Upper lobe of left lung (tissue), 6 donors: ENCODE data around the gene LMO1. TPM values are rescaled to one million over a fixed set of nuclear protein-coding genes. Genes with fewer than 3 reads are reported as not detected.

Experiments
- ATAC-seq, 2 donors: fragments of 200-7000 bp; cut with Tn5 transposase; one replicate each; pipeline ENCODE4 v1.9.1; 2022; ENCODE audit warnings: mild to moderate bottlenecking in 2 of 2, moderate library complexity in 2 of 2; ENCODE audit not compliant: low FRiP score in 2 of 2
- DNase-seq, 2 donors: peaks; one replicate each; pipeline ENCODE4 v3.0.0-alpha.2; 2019 to 2020
- H3K27ac ChIP-seq, 4 donors: fragments of 200-600 bp; sonication (generic); one replicate each; pipeline ENCODE4 v1.5.1; 2016 to 2019
- H3K27me3 ChIP-seq, 4 donors: fragments of 200-600 bp; sonication (generic); one replicate each; pipeline ENCODE4 v1.5.1; 2017 to 2019
- H3K36me3 ChIP-seq, 4 donors: fragments of 200-600 bp; sonication (generic); one replicate each; pipeline ENCODE4 v1.5.1; 2016 to 2019
- H3K4me1 ChIP-seq, 4 donors: fragments of 200-600 bp; sonication (generic); one replicate each; pipeline ENCODE4 v1.5.1; 2018 to 2019
- H3K4me3 ChIP-seq, 4 donors: fragments of 200-600 bp; sonication (generic); one replicate each; pipeline ENCODE4 v1.5.1; 2017 to 2019; ENCODE audit warnings: mild to moderate bottlenecking in 2 of 4, moderate library complexity in 1 of 4
- H3K9me3 ChIP-seq, 4 donors: fragments of 200-600 bp; sonication (generic); one replicate each; pipeline ENCODE4 v1.5.1; 2018 to 2019
- EP300 ChIP-seq, 4 donors: sonication (generic); formaldehyde crosslinking; IDR thresholded peaks; one replicate each; pipeline ENCODE4 v1.5.1; 2017; ENCODE audit warnings: antibody characterized with exemption in 4 of 4, control low read depth in 2 of 4
- POLR2A ChIP-seq, 4 donors: fragments of 450-650 bp; IDR thresholded peaks; one replicate each; pipeline ENCODE4 v1.5.1; 2016 to 2017; ENCODE audit warnings: antibody characterized with exemption in 4 of 4, mild to moderate bottlenecking in 2 of 4
- POLR2AphosphoS5 ChIP-seq, 2 donors: sonication (generic); formaldehyde crosslinking; IDR thresholded peaks; one replicate each; pipeline ENCODE4 v1.5.1; 2017; ENCODE audit warnings: antibody characterized with exemption in 2 of 2
- WGBS, 2 donors: methylation state at CpG; one replicate each; pipeline ENCODE4 v1.1.5; 2017 to 2018; 5-methylcytosine and 5-hydroxymethylcytosine counted together
- total RNA-seq, 6 donors: library from RNA; depleted of rRNA in 4 of 6; stranded (reverse); fragments of >200 nt in 4 of 6; gene quantifications; one replicate each; pipeline versions ENCODE4 v1.1.0 to v1.2.1, GENCODE V29; 2016 to 2021
- TF ChIP-seq, protein P1 (sequence below), 6 experiments: fragments of 450-650 bp in 4 of 6; fragments of 200-600 bp in 2 of 6; sonication (generic) in 2 of 6; IDR thresholded peaks; one replicate each; pipeline ENCODE4 v1.5.1; 2016 to 2019; ENCODE audit warnings: antibody characterized with exemption in 6 of 6
- donor health status: DM: no; HTN: no; CAD: no; lungs with moderate emphysema.
- donor health status: DM: no; HTN: yes; CAD: no; lungs with severe emphysema.

Gene LMO1
- total RNA-seq, 6 donors from 2014 or later: 0.79 to 2.1 TPM; not detected in 4

DNA sequence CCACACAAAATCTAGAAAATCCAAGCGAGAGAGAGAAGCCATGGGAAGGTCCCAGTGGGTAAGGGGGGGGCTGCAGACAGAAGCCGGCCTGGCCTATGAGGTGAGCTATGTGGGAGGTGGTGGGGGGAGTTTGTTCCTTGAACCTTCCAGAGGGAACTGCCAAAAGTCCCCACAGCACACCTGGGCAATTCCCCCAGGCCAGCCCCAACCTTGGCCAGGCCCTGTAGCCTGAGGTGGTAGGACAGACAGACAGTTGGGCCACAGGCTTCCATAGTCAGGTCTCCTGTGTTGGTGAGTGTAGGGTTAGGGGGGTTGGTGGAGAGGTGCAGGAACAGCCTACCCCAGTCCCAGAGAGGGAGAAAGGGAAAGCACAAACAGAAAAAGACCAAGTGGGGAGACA lies 39.0 kb downstream of the LMO1 start:
- ATAC-seq (no peak), DNase-seq (no peak)
- peaks cover 0 to 5% (median 0%) of the 10 kb centered on the region in 4 donors for H3K4me1 ChIP-seq
- H3K9me3 ChIP-seq: no peaks in the 10 kb centered on the region
- H3K27me3 ChIP-seq: no peaks in the 10 kb centered on the region
- TF ChIP-seq EP300 (IDR thresholded peaks at IDR 0.05): no peak
- TF ChIP-seq POLR2AphosphoS5 (IDR thresholded peaks at IDR 0.05): no peak
- TF ChIP-seq POLR2A (IDR thresholded peaks at IDR 0.05): no peak
- TF ChIP-seq, protein P1, sequence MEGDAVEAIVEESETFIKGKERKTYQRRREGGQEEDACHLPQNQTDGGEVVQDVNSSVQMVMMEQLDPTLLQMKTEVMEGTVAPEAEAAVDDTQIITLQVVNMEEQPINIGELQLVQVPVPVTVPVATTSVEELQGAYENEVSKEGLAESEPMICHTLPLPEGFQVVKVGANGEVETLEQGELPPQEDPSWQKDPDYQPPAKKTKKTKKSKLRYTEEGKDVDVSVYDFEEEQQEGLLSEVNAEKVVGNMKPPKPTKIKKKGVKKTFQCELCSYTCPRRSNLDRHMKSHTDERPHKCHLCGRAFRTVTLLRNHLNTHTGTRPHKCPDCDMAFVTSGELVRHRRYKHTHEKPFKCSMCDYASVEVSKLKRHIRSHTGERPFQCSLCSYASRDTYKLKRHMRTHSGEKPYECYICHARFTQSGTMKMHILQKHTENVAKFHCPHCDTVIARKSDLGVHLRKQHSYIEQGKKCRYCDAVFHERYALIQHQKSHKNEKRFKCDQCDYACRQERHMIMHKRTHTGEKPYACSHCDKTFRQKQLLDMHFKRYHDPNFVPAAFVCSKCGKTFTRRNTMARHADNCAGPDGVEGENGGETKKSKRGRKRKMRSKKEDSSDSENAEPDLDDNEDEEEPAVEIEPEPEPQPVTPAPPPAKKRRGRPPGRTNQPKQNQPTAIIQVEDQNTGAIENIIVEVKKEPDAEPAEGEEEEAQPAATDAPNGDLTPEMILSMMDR (IDR thresholded peaks at IDR 0.05): no peak
- no peak overlapping the region for H3K4me3 ChIP-seq
- H3K27ac ChIP-seq: no peak overlapping the region
- no peaks in the 10 kb centered on the region for H3K36me3 ChIP-seq
- 66 to 88% methylated on average over 2 of the region's 2 CpGs for WGBS, 2 donors

DNA sequence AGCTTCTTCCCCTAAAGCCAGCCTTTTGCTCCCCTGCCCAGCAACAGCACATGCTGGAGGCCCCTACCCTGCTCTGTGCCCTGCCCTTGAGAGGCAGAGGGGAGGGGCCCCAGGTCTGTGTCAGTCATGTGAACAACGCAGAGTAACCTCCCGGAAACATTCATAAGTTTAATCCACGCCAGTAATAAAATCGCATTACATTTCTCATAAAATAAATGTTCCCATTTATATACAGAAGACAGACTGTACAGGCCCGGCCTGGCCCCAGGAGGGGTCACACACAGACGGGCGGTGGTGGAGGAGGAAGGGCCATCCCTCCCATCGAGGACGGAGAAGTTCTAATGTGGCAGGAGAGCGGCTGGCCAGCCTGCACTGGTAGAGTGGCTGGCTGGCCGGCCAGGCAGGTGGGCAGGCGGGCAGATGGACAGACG lies 39.5 kb downstream of the LMO1 start:
- Histone ChIP-seq H3K36me3 (no peaks in the 10 kb centered on the region), H3K27ac (no peak overlapping the region), H3K4me3 (no peak overlapping the region), H3K27me3 (no peaks in the 10 kb centered on the region), H3K4me1 (peaks cover 0 to 5% (median 0%) of the 10 kb centered on the region in 4 donors), H3K9me3 (no peaks in the 10 kb centered on the region)
- TF ChIP-seq POLR2A (IDR thresholded peaks at IDR 0.05): no peak
- TF ChIP-seq POLR2AphosphoS5 (IDR thresholded peaks at IDR 0.05): no peak
- no peak for TF ChIP-seq EP300 (IDR thresholded peaks at IDR 0.05)
- TF ChIP-seq, protein P1 (IDR thresholded peaks at IDR 0.05): no peak
- DNase-seq (peak in 1 of 2 donors; percentile 61), ATAC-seq (no peak)
- WGBS, 2 donors: 90 to 93% methylated on average over 13 of the region's 13 CpGs

DNA sequence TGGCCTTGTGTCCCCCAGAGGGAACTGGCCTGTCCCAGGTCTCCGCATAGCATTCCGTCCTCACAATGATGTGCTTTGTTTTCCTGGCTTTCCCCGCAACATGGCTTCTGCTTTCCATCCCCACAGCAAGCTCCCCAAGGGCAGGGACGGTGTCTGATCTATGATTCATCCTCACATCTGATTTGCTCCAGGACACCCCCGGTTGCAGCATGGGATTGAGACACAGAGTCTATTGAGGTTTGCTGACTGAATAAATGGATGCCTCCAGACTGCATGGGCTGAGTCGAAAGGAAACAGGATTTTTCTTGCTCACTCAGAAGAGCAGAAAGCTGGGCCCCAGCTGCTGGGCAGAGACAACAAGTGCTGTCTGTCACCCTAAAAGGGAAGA lies 40.2 kb downstream of the LMO1 start:
- WGBS, 2 donors: 74 to 87% methylated on average over 5 to 6 of the region's 6 CpGs
- ATAC-seq (no peak), DNase-seq (no peak)
- Histone ChIP-seq H3K27ac (no peak overlapping the region), H3K4me3 (no peak overlapping the region), H3K4me1 (peaks cover 0 to 5% (median 0%) of the 10 kb centered on the region in 4 donors), H3K27me3 (no peaks in the 10 kb centered on the region), H3K36me3 (no peaks in the 10 kb centered on the region), H3K9me3 (no peaks in the 10 kb centered on the region)
- TF ChIP-seq, protein P1 (IDR thresholded peaks at IDR 0.05): no peak
- TF ChIP-seq EP300 (IDR thresholded peaks at IDR 0.05) (no peak), POLR2A (IDR thresholded peaks at IDR 0.05) (no peak), POLR2AphosphoS5 (IDR thresholded peaks at IDR 0.05) (no peak)

DNA sequence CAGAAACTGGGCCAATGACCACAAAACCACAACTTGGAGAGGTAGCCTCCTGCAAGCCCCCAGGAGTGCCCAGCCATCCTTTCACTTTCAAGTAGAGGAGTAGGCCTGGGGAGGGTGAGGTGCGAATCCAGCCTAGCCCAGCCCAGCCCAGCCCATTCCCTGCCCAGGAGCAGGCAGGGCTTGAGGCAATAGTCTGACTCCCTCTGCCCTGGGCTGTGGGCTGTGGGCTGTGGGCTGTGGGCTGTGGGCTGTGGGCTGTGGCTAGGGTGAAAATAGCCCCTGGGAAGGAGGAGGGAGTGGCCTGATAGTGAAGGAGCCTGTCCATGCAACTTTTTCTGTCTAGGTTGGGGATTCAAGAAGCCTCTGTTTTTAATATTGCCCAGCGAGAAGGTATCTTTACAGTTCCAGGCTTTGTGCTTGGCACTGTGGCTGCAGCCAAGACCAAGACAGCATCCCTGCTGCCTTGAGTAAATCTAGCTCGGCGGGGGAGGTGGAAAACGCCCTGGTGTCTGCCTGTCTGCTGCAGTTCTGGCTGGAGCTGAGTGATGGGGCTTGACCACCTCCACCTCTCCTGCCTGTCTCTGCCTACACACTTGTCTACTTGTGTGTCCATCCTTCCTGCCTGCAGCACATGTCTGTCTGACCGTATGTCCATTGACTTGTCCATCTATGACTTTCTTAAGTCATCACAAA lies 40.7 kb downstream of the LMO1 start:
- ATAC-seq (no peak), DNase-seq (no peak)
- no peak for TF ChIP-seq POLR2A (IDR thresholded peaks at IDR 0.05)
- no peak for TF ChIP-seq POLR2AphosphoS5 (IDR thresholded peaks at IDR 0.05)
- TF ChIP-seq, protein P1 (IDR thresholded peaks at IDR 0.05): no peak
- TF ChIP-seq EP300 (IDR thresholded peaks at IDR 0.05): no peak
- no peaks in the 10 kb centered on the region for H3K27me3 ChIP-seq
- H3K27ac ChIP-seq: no peak overlapping the region
- H3K36me3 ChIP-seq: no peaks in the 10 kb centered on the region
- H3K4me3 ChIP-seq: no peak overlapping the region
- H3K4me1 ChIP-seq: peaks cover 0 to 5% (median 0%) of the 10 kb centered on the region in 4 donors
- WGBS, 2 donors: 67 to 79% methylated on average over 2 to 6 of the region's 6 CpGs
- no peaks in the 10 kb centered on the region for H3K9me3 ChIP-seq
